ENCODE data around the gene COX6B2.
"Not testable (repeated sequence)": the region's sequence is repeated elsewhere in the genome, so short reads cannot be mapped to it uniquely, and the experiment has no call there.

The COX6B2 gene

DNA sequence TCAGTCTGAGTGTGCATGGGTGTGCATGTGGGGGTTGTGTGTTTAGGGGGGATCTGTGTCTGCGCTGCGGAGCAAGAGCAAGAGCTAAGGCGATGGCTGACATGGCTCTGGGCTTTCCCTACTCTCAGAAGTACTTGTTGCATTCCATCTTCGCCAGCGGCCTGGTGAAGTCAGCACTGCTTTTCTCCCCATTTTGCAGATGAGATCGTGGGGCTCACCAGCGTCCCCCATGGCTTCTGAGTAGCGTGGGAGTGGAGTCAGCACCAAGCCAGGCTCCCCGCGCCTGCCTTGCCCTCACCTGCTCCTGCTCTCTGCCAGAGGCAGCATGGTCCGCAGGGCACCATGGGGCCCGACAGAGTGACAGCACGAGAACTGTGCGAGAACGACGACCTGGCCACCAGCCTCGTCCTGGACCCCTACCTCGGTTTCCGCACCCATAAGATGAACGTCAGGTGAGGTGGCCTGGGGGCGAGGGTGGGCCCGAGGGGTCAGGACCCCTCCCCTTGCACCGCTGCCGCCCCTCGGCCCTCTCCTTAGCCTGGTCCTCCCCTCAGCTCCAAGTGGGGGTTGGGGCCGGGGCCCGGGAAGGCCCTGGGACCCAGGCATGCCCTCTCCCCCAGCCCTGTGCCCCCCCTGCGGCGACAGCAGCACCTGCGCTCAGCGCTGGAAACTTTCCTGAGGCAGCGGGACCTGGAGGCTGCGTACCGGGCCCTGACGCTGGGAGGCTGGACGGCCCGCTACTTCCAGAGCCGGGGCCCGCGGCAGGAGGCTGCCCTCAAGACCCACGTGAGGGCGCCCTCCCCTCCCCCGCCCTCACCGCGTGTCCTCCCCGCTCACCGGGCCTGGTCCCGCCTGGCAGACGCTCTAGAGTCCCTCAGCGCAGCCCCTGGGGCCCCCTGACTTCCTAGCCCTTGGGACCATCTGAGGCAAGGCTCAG is 12.7 kb downstream of the COX6B2 start:
- DNase-seq (no peak), ATAC-seq (no peak)

DNA sequence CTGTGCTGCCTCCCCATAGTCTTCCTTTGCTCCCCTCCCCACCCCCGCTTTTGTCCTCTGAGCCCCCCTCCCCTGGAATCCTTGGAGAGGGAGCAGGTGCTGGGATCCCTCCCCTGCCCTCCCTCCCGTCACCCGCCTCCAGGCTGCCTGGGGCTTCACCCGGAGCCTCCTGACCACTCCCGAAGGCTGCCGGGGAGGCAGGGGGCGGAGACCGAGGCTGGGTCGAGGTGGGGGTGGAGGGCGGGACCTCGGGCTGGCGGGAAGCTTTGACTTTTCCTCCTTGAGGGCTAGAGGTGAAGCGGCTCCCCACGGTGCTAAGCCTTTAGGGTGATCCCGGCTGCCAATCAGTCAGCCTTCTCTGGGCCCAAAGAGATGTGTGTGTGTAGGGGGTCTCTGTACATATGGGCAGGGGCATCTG is 13.3 kb downstream of the COX6B2 start:
- DNase-seq (peak; percentile 85), ATAC-seq (peak; percentile 3)

DNA sequence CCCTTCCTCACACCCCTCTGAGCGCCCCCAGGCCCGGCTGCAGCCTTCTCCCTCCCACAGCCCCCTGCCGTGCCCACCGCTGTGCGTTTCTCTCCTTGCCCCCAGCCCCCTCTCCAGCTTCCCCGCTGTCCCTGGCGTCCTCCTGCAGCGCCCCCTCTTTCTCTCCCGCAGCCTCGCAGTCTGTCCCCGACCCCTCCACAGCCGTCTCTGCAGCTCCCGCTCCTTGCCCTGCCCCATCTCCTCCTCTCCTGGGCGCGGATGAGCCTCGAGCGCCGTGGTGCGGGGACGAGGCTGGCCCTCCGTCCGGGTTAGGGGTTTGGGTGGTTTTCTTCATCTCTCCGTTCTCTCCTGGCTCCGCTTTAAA is 13.8 kb downstream of the COX6B2 start:
- DNase-seq (peak; percentile 48), ATAC-seq (no peak)

DNA sequence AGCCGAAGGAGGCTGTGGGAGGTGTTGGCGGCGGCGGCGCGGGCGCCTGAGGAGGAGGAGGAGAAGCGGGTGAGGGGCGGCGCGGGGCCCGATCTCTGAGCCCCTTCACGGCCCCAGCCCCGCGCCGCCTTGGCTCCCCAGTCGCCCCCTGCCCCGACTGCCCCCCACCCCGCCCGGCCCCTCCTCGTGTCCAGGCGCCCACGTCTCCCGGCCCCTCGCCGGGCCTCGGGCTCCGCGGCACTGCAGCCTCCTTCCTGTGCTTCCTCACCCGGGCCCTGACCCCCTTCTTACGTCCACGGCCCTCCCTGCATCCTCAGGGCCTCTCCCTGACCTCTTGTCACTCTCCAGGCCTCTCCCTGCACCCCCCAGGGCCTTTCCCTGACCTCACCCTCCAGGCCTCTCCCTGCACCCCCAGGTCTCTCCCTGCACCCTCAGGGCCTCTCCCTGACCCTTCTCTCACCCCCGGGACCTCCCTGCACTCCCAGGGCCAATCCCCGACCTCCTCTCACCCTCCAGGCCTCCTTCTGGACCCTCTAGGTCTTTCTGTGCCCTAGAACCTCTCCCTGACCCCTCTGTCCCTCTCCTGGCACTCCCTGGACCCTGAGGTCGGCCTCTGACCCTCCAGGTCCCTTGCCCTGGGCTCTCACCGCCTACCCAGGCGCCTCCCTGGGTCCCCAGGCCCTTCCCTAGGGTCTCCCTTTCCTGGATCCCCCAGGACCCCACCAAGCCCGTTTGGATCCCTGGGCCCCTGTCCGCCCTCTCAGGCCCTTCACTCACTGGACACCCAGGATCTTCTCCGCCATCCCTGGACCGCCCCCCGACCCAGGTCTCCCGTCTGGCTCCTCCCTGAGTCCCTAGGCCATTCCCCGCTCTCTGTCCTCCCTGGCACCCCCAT is 14.4 kb downstream of the COX6B2 start:
- DNase-seq (peak; percentile 53), ATAC-seq (no peak)

DNA sequence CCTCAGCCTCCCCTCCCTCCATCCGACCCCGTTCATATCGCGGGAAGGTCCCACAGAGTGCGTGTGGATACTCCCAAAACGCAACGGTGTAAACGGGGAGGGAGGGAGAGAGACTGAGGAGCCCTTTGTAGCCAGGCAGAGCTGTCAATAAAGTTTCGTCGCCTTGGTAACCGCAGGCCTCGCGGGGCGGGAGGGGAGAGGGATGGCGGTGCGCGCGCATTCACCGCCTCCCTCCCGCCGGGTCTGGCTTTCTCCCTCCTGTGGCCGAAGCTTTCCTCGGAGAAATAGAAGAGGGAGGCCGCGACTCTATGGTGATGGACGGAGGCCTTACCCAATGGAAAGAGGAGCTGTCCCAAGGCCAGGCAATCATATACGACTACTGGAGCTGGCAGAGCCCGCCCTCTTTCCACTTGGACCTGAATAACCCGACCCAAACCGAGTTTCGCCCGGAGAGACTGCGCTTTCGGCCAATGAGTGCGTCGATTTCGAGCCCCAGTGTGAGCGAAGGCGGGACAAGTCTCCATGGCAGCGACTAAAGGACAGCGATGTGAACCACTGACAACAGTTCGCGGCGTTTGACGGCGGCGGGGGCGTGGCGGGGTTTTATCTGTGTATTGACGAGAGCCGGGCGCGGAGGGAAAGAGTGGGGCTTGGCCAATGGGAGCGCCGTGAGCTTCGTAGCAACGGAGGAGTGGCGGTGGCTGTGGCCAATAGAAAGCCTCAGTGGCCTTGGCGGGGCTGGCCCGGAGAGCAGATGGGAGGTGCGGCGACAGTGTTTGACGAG is 15.2 kb downstream of the COX6B2 start, which contains the start of gene KMT5C:
Gene KMT5C, plus strand, starts transcription at position 772 of the 784 bp plus-strand sequence. CDS start 2,061 bp downstream, outside the sequence.
- DNase-seq (peak; percentile 100), ATAC-seq (peak; percentile 87)

DNA sequence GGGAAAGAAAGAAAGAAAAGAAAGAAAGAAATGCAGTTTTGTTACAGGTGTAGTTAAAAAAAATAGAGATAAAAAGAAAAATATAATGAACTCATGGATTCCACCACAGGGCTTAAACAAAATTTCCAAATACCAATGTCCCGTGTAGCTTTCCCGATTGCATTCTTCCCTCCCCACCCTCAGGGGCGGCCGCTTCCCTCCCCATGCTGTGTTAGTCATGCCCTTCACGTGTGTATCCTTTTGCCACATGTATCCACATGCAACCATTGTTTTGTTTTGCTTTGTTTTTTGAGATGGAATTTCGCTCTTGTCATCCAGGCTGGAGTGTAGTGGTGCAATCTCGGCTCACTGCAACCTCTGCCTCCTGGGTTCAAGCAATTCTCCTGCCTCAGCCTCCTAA is 18.4 kb downstream of the COX6B2 start:
- no peak for ATAC-seq

DNA sequence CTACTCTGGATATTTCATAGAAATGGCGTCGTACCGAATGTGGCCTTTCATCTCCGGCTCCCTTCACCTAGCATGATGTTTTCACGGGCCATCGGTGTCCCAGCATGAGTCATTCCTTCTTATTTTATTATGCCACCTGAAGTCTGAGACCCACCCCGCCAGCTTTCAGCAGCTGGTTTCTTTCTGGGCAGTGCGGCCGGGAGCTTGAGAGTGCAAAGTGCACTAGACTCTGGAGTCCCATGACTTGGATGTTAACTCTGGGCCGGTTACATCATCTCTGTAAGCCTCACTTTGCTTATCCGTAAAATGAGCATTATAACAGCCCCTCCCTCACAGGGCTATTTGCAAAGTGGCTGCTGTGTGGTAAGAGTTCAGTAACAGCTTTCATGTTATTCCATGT is 20.6 kb downstream of the COX6B2 start:
- no peak for DNase-seq
- no peak for ATAC-seq

More for the DNA sequence above, 18.4 kb downstream of the COX6B2 start:
- DNase-seq = no peak

DNA sequence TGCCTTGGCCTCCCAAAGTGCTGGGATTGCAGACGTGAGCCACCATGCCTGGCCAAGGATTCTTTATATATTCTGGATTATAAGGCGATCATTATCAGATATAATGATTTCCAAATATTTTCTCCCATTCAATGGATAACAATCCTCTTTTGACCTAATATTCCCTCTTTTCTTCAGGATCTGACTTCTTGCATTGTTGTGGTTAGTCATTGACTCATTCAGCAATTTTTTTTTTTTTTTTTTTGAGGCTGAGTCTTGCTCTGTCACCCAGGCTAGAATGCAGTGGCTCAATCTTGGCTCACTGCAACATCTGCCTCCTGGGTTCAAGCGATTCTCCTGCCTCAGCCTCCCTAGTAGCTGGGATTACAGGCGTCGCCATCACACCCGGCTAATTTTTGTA is 24.7 kb downstream of the COX6B2 start:
- not testable (repeated sequence) for DNase-seq, ATAC-seq

DNA sequence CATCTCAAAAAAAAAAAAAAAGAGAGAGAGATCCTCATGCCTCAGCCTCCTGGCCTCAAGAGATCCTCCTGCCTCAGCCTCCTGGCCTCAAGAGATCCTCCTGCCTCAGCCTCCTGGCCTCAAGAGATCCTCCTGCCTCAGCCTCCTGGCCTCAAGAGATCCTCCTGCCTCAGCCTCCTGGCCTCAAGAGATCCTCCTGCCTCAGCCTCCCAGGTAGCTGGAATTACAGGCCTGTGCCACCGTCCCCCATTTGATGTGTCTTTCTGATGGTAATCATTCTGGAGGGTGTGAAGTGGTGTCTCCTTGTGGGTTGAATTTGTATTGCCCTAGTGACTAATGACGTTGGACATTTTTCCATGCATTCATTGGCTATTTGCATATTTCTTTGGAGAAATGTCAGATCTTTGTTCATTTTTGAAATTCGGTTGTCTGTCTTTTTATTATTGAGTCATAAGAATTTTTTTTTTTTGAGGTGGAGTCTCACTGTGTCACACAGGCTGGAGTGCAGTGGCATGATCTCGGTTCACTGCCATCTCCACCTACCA is 25.7 kb downstream of the COX6B2 start:
- not testable (repeated sequence) for DNase-seq, ATAC-seq

DNA sequence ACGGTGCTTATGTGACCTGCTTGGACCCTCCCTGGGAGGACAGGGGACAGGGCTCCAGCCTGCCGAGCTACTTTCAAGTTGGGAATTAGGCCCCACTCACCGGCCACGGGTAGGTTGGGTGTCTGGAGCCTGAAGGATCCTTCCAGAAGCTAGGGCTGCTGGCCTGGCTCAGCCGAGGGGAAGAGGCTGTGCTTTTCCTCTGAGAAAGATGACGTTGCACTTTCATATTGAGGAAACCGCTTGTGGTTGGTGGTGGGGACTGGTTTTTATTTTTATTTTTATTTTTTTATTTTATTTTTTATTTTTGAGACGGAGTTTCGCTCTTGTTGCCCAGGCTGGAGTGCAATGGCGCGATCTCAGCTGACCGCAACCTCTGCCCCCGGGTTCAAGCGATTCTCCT is 29.3 kb downstream of the COX6B2 start, which contains the start of gene TMEM150B:
Gene TMEM150B, minus strand, starts transcription at position 170 of the 400 bp plus-strand sequence. CDS start 4,305 bp downstream, outside the sequence.
- DNase-seq (no peak), ATAC-seq (no peak)

DNA sequence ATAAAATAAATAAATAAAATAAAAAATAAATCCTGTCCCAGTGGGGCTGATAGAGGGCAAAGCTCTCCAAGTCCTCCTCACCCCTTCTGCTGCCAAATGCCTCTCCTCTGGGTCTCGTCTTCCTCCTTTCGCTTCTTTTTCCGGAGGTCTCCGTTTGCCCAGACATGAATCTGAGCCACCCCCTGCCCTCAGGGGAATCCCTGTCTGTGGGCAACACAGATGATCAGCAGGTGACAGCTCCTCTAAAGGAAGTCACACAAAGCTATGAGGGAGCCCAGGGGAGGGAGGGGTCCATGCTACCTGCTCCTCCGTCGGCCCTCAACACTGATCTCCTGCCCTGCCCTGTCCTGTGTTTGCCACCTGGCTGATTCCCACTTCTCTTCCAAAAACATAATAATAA is 29.9 kb downstream of the COX6B2 start:
- DNase-seq (no peak), ATAC-seq (no peak)

DNA sequence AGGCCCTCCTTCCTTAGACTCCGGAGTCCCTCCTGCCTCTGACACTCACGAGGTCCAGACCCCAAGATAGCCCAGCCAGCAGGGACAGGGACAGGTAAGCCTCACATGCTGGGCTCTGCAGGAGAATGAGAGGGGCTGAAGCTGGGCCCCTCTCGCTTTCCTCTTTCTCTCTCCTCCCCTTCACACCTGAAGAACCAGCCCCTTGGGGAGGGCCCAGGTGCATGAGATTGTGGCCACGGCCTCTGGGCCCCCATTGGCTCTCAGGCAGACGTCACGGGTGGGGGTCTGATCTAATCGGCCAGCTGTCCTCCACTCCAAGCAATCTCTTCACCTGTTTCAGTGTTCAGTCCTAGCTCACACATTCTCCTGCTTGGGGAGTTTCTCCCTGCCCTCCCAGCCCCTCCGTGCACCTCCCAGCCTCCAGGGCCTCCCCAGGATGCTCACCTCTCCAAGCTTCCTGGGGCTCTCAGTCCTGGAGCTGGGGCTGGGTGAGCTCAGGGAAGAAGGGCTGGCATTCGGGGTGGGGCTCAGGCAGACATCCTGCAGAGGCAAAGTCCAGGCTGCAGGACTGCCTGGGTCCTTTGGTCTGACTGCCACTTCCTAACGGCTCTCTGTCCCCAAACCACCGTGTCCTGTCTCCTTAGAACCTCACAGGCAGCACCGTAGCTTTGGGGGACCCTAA is 32.2 kb downstream of the COX6B2 start:
- DNase-seq (no peak), ATAC-seq (no peak)

DNA sequence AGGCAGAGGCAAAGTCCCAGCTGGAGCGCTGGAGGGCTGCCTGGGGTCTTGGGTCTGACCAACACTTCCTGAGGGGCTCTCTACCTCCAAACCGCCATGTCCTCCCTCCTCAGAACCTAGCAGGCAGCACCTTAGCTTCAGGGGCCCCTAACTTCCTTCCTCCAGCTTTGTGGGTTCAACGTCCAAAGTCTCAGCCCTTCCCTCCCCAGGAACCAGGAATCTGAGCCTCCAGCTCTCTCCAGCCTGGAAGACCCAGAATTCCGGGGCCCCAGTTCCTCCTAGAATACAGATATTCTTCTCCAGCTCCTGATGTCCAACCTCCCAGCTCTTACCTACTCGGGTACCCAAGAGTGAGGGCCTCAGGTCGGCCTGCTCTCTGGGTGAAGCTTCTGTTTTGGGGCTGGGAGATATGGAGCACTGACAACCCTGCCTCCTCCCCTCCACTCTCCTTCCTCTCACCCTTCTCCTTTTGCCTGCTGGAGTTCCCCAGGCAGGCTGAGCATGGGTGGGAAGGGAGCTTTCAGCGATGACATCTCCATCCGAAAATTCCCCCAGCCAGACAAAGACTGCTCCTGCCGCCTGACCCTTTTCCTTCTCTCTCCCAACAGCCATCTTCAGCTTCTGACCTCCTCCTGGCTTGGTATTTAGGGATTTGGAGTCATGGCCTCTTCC is 32.9 kb downstream of the COX6B2 start:
- DNase-seq (no peak), ATAC-seq (no peak)

DNA sequence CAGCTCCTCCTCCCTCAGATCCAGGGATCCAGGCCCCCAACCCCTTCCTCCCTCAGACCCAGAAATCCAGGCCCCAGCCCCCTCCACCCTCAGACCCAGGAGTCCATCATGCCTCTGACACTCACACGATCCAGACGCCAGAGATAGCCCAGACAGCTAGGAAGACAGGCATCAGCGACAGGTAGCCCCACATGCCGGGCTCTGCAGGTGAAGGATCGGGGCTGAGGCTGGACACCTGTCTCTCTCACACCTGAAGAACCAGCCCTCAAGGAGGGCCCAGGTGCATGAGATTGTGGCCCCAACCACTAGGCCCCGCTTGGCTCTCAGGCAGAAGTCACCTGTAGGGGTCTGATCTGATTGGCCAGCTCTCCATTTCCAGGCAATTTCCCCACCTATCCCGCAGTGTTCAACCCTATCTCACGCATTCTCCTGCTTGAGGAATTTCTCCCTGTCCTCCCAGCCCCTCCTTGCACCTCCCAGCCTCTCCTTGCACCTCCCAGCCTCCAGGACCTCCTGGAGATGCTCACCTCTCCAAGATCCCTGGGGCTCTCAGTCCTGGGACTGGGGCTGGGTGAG is 33.6 kb downstream of the COX6B2 start:
- ATAC-seq (no peak), DNase-seq (no peak)

DNA sequence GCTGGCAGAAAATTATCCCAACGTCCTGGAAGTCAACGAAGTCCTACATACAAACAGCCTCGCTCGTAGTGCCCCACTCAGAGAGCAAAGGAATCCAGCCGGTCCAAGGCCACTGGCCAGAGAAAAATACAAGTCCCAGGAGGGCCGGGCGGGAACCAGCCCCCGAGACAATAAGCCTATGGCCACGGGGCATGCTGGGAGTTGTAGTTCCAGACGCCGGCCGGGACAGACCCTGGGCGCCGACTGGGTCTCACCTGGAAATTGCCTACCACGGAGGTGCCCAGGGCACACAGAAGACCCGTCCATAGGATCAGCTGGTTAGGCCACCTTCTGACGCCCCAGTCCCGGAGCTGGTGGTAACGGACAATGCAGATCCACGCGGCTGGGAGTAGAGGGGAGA is 34.7 kb downstream of the COX6B2 start:
- no peak for DNase-seq
- ATAC-seq = no peak

DNA sequence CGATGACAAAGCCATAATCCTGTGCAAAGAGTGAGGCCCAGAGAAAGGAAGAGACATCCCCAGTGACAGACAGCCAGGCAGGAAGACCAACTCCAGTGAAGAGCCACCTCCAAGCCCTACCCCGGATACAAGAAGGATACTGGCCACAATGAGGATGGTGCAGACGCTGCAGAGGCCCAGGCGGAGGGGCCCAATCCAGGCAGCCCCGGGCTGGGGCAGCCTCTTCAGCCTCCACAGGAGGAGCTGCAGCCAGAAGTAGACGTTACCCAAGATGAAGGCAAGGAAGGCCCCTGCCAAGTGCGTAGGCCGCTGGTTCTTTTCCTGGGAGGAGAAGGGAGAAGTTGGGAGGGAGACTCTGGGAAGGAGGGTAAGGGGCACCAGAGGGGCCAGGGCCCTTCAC is 37.9 kb downstream of the COX6B2 start:
- no peak for ATAC-seq
- no peak for DNase-seq

DNA sequence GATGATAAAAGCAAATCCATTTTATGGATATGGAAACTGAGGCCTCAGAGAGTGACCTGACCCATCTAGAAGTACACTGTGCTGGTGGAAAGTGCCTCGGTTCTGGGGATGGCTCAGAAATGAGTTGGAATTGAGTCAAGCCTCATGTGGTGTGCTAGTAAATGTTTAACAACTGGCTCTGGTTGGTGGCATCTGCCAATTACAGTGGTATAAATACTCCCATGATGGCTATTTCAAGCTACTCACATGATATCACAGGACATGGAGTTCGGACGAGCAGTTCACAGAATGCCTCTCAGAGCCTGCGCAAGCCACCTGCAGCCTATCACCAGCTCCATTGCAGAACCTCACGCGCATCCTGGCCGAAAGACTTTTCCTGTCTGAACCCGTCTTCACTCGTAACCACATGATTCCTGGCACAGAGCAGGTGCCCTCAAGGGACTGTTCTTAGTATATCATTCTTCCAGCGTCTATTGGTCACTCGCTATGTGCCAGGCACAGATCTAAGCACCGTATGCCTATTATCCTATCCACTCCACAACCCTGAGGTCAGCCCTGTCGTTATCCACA is 38.5 kb downstream of the COX6B2 start:
- ATAC-seq = no peak
- DNase-seq = no peak

DNA sequence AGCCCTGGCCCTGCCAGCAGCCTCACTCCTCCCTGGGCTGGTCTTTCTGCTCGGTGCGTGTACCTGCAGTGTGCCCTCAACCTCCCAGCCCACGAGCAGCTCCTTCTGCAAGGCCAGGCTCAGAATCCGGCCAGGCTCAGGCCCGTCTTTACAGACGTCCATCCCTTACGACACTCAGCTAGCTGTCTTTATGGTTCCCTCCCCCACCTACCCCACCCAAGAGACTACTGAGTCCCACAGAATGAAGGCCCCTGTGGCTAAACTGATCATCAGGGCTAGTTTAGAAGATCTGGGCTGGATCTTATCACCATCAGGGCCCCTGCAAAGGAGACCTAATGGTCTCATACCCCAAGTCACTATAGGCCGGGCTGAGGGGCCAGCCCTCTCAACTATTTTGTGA is 40.1 kb downstream of the COX6B2 start:
- DNase-seq = no peak
- ATAC-seq = no peak

DNA sequence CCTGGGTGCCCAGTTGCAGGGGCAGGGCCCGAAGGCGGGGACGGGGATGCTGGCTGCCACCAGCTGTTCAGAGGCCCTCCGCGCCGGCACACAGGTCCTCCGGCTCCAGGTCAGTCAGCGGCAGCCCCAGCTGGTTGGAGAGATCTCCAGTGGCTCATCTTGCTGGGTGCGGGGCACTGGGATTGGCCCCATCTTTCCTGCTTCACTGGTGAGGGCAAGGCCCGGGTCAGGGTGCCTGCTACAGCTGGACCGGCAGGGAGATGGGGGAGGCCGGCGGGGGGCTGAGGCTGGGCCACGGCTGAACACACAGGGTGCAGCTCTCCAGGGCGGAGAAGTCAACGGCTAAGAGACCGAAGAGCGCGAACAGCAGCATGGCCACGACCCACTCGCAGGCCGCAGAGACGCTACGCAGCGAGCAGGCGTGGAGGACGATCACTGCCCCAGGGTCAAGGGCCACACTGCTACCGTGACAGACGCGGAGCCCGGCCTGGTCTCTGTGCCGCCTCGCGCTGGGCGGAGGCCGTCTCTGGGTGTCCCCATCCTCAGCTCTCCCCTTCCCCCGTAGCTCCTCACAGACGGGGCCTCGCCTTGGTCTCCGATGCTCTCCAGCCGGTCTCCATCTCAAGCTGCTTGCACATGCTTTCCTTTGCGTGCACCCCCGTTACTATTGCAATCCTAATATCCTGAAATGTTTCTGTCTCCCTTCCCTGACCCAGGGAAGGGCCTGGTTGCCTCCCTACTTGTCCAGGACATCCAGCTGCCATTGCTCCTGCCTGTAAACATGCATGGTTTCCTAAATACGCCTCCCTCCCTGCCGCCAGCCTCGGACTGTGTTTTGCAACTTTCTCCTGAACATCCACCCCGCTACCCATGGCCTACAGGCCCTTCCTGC is 41.7 kb downstream of the COX6B2 start:
- ATAC-seq = no peak

More for the DNA sequence above, 41.7 kb downstream of the COX6B2 start:
- DNase-seq = no peak
